Measurements from ENCODE around the gene RASSF1.
"Not testable (repeated sequence)": the region's sequence is repeated elsewhere in the genome, so short reads cannot be mapped to it uniquely, and the experiment has no call there.

Gene RASSF1

DNA sequence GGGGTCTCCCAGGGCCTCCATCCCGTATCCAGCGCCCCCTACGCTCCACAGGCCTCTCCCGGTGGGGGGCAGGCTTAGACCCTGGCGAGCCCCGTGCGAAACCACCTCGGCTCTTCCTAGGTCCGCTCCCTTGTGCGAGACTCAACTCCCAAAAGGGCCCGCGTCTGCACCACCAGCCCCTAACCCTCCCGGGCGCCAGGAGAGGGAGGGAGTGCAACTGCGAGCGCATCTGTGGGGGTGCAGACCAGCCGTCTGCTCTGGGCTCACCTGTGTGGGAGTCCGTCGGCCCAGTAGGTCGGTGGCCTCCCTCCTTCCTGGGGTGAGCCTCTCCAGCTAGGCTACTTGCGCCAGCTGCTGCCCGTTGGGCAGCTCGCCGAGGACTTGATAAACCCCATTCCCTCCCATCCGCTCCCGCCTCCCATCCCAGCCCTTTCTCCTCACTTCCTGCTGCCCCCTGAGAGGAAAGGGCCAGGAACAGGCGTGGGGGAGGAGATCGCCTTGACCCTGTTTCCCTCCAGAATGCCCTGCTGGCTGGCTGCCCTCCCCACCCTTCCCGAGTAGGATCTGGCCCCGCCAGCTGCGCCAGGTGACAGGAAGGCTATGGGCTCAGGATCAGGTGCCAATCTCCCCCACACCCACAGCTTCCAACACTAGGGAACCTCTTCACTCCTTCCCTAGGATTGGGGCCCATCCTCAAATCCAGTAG, 18.1 kb downstream of the RASSF1 start, which contains the start of gene HYAL2:
TSS of gene HYAL2 (minus strand) at position 360 of the 706 bp plus-strand sequence. CDS start 2,256 bp downstream, outside the sequence.
- DNase-seq = peak; percentile 18

DNA sequence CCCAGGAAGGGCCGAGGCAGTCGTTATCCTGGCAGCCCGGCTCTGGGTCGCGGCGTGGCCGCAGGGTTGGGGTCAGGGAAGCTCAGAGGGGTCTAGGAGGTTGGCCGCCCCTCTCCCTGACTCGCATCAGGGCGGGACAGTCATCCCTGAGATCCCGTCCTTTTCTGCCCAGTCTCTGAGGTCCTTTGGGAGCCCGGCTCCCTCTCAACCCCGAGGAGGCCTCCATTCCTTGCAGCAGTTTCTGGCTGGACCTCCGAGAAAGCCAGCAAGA, 18.6 kb downstream of the RASSF1 start:
- no peak for DNase-seq

DNA sequence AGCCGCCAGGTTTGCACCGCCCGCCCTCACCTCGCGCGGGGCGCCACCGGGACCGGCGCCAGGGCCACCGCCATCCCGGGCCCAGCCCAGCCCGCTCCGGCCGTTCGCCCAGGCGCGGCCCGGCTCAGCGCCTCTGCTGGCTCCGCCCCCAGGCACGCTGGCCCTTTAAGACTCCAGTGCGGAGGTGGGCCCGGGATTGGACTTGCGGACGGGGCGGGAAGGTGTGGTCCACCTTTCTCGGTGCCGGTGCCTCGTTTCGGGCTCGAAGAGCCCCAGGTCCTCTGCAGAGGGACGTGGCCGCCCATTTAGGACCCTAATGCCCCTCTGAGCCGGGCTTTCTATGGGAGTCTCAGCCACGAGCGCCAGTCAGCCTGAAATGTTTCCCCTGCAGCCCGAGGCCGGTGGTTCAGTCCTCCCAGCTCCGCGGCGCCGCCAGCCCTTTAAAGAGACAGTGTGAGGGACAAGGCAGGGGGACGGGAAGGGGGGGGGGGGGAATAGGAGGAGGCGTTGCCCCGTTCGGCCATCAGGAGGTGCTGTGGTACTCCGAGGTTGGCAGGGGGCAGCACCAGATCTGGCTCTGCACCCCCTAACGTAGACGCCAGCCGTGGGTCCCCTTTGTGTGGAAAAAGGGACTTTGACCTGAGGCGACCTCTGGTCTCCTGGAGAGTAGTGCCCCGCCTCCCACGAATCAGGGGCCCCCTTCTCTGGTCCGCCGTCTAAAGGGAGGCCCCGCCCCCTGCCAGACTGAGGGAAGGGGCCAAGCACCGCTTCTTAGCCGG, 19.1 kb downstream of the RASSF1 start:
- peak; percentile 59 for DNase-seq

DNA sequence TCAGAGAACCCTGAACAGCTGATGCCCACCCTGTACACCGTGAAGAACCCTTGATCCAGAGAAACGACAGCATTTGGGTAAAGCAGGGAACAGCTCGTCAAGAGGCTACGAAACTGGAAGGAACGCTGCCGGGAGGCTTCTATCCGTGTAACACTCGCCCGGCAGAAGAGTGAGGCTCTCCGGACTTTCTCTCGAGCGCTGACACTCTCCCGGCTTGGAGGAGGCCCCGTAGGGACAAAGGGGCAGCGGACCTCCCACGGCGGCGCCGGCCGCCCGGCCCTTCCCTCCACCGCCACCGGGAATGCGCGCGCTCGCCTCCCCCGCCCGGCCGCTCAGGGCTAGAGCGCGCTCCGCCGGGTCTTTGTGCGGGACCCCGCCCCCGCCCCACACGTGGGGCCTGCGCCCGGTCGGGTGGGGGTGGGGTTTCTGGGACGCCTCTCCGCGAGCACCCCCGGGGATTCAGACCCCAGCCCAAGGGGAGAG, 19.7 kb downstream of the RASSF1 start:
- DNase-seq = peak; percentile 26

DNA sequence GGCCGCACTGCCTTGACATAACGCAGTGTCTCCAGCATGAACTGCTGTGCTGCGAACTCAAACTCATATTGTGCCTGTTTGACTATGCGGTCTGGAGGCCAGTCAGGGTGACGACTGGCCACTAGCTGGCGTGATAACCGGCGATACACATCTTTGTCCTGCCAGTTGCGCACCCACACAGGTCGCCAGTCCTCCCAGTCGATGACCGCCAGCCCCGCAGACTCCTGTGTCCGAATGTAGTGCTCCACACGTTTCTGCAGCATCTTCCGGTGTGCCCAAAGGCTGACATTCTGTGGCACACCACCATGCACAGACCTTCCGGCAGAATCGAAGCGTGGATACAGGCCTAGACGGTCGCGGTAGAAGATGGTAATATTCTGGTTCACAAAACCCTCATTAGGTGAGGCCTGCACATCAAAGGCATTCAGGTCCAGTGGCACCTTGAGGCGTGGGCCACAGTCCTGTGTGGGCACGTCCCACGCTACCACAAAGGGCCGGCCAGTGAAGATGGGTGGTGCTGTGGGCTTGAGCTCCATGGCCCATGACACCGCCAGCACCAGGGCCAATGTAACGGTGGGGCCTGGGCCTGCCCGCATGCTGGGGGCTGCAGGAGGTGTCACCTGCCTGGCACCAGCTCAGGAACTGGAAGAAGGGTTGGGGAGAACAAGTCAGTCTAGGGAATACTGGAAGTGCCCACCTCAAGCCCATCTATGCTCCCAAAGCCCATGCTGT, 20.6 kb downstream of the RASSF1 start:
- no peak for DNase-seq

DNA sequence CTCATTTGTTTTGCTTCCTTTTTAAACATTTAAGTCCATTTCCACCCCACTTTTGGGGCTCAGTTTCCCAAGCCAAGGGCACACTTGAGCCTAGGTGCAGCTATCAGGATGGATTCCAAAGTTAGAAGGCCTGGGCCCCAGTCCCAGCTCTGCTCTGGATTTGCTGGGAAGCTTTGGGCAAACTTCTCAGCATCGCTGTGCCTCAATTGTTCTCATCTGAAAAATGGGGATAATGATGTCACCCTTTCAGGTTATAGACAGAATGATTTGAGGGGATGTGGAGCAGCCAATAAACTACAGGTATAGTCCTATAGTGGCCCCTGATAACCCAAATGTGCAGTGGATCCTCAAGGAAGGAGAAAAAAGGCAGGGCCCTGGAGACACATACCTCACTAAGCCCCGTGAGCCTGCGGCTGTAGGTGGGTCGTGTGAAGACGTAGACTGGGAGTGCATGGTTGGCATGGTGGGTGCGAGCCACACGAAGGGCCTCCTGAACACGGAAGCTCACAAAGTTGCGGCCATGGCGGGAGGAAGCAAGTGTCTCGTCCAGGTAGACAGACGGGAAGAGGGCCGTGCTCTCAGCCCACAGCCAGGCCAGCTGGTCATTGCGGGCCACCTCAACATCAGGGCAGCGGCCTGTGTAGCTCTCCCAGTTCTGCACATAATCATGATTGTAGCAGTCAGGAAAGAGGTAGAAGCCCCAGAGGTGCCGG, 21.3 kb downstream of the RASSF1 start:
- DNase-seq = no peak

DNA sequence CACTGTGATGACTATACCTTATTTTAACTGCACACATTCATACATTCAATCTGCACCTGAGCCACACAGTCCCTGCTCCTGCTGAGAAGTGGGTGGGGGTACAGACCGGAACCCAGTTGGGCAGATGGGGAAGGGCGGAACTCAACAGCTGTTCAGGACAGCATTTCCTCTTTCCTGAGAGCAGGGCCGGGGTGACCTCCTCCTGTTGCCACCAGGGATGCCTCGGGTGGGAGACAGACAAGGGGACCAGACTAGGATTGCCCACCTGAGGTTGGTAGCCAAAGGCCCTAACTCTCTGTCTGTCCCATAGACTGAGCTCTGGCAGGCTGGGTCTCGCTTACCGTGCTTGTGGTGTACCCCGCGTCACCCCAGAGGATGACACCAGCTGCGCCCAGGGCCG, 22.0 kb downstream of the RASSF1 start:
- DNase-seq = no peak

DNA sequence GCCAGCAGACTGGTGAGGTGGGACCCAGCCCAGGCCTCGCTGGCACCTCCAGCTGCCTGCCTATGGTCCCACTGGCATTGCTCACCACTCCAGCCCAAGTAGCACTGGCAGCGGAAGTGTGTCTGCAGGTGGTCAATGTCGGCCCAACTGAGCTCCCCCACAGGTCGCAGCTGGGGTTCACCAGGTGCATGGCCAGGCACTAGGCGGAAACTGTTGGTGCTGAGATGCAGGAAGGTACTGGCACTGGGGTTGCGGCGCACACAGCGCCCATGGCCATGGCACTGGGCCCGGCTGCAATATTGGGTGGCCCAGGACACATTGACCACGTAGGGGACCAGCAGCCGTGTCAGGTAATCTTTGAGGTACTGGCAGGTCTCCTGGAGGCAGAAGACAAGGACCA, 22.5 kb downstream of the RASSF1 start:
- DNase-seq = no peak

DNA sequence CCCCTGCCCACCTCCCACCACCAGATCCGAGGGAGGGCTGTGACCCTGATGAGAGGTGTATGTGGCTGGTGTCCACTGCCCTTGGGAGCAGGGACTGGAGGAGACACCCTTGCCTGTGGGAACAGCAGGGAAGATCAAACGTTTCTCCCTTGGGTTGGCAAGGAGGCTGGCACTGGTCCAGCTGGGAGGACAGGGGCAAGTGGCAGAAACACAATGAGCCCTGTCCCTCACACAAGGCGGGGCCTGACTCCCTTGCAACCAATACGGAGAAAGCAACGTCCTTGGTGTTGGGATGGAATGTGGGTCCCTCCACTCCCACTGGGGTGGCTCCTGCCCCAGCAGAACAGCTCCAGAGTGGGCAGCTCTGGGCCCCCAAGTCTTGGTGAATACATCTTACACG, 23.3 kb downstream of the RASSF1 start:
- DNase-seq = peak; percentile 18

DNA sequence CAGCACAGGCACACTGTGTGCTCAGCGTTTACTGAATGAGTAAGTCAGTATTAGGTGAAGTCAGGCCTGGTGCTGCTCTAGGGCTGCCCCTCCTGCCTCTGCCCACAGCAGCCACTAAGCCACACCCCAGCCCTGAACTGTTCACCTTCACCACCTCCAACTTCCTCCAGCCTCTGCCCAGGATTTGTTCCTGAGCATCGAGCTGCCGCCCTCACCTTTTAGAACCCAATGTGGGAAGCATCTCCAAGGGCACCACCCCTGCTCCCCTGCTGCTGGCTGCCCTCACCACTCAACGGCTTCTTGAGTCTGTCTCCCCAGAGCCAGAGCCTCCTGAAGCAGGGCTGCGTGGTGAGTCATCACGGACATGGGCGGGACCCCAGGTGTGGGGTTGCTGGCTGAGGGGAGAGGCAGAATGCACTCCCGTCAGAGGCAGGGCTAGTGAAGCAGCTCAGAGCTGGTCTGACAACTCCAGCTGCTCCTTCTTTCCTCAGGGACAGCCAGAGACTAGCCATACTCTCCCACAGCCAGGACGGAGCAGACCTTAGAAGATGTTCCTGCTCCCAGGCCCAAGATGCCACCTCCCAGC, 23.9 kb downstream of the RASSF1 start:
- peak; percentile 60 for DNase-seq

DNA sequence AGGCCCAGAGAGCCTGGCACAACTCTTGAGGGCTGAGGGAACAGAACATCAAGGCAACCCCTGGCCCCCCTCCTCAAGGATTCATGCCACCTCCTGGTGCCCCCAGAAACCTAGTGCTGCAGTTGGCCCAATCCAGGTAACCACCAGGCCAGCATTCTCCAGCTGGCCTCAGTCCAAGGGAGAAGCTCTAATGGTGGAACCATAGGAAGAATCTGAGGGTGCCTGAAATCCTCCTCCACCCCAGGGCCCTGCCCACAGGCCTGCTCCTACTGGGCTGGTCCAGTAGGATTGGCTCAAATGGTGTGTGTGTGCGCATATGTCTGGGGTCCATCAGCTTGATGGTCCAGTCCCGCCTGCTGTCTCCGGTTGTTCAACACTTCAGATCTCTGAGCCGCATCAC, 25.8 kb downstream of the RASSF1 start:
- DNase-seq = no peak

DNA sequence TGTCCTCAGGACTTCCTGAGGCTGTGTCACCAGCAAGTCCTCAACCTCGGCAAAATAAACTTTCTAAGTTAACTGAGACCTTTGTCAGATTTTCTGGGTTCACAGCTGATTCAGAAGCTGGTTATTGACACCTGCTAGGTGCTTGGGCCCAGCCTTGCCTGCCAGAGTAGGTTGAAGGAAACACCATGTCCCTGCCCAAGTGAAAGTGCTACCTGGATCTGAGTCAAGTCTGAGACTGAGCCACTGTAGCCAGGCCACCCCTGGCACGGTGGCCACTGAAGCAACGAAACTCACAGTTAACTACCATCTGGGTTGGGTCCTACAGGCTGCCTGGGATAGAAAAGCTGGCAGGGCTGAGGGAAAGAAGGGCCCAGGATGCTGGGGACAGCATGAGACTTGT, 26.3 kb downstream of the RASSF1 start:
- no peak for DNase-seq

DNA sequence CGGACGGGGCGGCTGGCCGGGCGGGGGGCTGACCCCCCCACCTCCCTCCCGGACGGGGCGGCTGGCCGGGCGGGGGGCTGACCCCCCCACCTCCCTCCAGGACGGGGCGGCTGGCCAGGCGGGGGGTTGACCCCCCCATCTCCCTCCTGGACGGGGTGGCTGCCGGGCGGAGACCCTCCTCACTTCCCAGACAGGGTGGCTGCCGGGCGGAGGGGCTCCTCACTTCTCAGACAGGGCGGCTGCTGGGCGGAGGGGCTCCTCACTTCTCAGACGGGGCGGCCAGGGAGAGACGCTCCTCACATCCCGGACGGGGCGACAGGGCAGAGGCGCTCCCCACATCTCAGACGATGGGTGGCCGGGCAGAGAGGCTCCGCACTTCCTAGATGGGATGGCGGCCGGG, 28.6 kb downstream of the RASSF1 start:
- DNase-seq = not testable (repeated sequence)

DNA sequence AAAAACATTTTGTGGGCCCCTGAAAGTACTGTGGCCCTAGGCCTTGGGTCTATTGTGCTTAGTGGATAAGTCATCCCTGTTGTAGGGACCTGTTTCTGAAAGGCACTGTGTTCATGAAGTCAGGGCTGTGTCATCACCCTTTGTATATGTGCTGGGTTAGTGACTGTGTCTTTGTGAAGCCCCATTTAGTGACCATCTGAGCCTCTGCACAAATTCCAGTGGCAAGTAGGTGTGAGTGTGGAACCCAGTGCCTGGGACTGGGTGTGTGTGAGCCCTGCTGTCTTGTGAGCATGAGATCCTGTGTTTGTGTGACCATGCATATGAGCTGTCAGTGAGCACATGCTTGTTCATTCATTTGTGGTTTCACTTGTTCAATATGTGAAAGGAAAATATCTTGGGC, 36.0 kb downstream of the RASSF1 start:
- DNase-seq = no peak

DNA sequence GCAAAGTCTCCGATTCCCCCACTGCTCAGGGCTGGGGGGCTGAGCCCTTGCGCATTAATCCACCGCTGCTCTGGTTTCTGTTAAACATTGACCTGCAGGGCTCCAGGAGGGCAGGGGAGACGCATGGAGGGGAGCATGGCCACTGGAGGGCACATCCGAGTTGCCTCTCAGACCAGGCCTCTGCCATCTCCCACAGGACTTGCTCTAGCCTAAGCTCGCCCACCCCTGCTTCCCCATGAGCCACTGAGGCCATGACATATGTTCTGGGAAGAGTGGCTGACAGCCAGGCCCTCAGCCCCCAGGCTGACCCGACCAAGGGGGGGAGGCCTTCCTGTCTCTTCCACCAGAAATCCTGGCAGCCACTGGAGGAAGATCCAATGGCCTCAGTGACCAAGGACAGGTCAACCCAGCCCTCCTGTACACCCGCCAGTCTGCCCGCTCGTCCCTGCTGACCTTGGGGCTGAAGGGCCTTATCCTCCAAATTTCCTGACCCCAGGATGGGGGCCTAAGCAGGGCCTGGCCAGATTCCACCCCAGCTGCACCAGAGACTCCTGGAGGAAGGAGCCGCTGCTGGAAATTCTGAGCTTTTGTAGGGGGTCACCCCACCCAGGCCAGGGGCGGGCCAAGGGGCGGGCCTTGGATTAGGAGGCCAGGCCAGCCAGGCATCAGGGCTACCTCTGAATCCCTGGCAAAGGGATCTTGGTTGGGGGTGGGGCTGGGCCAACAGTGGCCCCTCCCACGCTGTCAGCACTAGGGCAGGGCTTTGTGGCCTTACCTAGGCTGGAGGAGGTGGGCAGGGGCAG, 37.4 kb downstream of the RASSF1 start, which contains the start of gene HYAL1:
TSS of gene HYAL1 (minus strand) at position 562 of the 803 bp plus-strand sequence. CDS start 618 bp downstream, outside the sequence.
- no peak for DNase-seq

DNA sequence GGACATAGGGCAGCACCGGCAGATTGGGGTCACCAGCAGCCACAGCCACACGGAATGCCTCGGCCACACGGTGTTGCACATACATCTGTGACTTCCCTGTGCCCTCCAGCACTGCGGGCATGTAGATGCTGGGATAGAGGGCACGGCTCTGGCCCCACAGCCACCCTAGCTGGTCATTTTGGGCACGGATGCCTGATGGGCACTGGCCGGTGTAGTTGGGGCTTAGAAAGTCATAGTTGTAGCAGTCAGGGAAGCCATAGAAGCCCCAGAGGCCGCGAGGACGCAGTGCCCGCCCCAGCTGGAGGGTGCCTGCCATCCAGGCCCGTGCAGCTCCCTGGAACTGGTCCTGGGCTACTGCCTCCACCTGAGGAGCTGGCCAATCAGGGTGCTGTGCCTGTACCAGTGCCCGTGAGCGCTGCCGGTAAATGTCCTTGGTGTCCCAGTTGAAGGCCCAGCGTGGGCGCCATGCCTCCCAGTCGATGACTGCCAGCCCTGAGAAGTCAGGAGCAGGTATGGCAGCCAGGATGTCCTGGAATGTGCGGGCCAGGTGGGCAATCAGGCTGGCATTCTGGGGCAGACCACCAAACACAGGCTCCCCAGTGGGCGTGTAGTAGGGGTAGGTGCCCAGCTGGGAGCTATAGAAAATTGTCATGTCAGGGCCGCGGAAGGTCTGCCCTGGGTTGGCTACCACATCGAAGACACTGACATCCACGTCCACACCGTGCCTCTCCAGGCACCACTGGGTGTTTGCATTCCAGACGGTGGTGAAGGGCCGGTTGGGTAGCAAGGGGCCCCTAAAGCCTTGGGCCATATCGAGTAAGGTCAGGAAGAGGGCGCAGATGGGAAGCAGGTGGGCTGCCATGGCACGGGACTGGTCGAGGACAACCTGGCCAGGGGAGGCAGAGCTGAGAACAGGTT, 38.3 kb downstream of the RASSF1 start:
- no peak for DNase-seq

DNA sequence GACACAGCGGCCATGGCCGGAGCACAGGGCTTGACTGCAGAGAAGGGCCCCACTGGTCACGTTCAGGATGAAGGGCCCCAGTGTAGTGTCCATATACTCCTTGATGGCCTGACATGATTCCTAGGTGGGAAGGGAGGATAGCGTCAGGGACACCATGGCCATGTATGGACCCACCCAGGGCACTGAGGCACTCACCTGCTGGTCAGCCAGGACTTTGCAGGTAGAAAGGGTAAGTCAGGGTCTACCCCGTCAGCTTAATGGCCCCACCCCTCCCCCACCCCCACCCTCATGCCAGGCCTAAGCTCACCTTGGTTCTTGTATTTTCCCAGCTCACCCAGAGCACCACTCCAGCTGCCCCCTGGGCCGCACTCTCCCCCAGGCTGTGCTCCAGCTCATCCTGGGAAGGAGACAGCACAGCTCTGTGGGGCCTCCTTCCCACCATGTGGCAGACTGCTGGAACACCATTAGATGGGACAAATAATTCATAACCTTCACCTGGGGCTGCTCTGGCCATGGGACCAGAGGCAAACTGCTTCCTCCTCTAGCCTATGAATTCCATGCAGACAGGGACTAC, 39.9 kb downstream of the RASSF1 start:
- no peak for DNase-seq

DNA sequence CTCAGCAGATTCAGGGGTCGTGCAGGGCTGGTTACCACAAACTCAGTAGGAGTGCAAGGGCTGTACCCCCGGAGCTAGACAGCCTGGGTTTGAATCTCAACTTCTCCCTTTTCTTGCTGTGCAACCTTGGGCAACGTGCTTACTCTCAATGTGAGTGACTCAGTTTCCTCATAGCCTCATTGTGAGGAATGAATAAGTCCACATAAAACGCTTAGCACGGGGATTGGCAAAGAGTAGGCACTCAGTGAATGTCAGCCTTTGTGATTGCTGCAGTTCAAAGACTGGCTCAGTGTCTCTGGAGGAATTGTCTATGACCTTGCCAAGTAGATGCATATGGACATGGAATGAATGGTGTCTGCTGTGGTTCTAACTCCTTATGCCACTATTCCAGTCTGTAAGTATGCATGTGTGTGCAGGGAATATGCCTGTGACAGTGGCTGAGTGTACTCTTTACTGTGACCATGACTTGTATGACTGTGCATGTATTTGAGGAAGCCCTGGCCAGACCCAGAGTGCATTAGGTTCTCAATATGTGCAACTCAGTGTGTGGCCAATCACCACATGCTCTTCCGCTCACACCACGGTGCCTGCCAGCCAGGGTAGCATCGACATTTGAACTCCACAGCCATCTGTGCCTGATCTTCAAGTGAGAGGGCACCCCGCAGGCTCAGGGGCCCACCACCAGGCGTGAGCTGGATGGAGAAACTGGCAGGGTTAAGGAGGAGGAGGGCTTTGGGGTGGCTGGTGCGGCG, 40.5 kb downstream of the RASSF1 start:
- DNase-seq = no peak

DNA sequence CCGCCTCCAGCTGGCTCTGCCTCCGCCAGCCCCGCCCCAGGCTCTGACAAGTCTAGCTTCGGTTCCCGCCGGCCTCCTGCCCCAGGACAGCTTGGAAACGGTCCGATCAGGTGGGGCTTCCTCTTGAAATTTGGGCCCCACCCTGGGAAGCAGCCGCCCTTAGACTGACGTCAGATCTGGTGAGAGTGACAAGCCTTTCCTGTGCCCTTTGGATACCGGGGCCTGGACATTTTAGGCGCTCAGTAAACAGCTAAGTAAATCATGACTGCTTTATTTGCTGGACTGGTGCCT, 41.1 kb downstream of the RASSF1 start:
- no peak for DNase-seq
